HG03103 (cell line): ENCODE measurements around the gene HES5.

Experiments used
- ATAC-seq: cut with Tn5 transposase; IDR thresholded peaks from one replicate; pipeline ENCODE4 v1.9.1; 2021; ENCODE audit warnings: low read depth; ENCODE audit not compliant: unreplicated experiment

HES5 gene

GRCh38 chr1:2533365-2533764, 3.3 kb upstream of the HES5 start:
- no peak for ATAC-seq

GRCh38 chr1:2532485-2533160, 2.6 kb upstream of the HES5 start:
- no peak for ATAC-seq

GRCh38 chr1:2530513-2531361, 674 bp upstream of the HES5 start:
- no peak for ATAC-seq

GRCh38 chr1:2528966-2529783, 888 bp downstream of the HES5 start:
- ATAC-seq: no peak

GRCh38 chr1:2528611-2528965, 1.5 kb downstream of the HES5 start:
- ATAC-seq: no peak

GRCh38 chr1:2528016-2528415, 2.0 kb downstream of the HES5 start:
- ATAC-seq: no peak

GRCh38 chr1:2527556-2527860, 2.6 kb downstream of the HES5 start:
- ATAC-seq: no peak

GRCh38 chr1:2526824-2527555, 3.1 kb downstream of the HES5 start:
- ATAC-seq: peak; percentile 27

GRCh38 chr1:2525920-2526823, 3.9 kb downstream of the HES5 start, which contains the start of gene PANK4:
PANK4 (minus strand) TSS chr1:2526596; CDS start chr1:2526587, 9 bp downstream.
- peak; percentile 76 for ATAC-seq

- no peak for ATAC-seq
These were observed 4.5 kb downstream of the HES5 start for GRCh38 chr1:2525572-2525919.

GRCh38 chr1:2523891-2524609, 6.0 kb downstream of the HES5 start:
- ATAC-seq: no peak

GRCh38 chr1:2523191-2523890, 6.7 kb downstream of the HES5 start:
- ATAC-seq: no peak

GRCh38 chr1:2522230-2522629, 7.8 kb downstream of the HES5 start:
- ATAC-seq: no peak

GRCh38 chr1:2520806-2521205, 9.3 kb downstream of the HES5 start:
- no peak for ATAC-seq

- ATAC-seq: no peak
These were observed 9.9 kb downstream of the HES5 start for GRCh38 chr1:2520206-2520605.

- no peak for ATAC-seq
These were observed 10.3 kb downstream of the HES5 start for GRCh38 chr1:2519729-2520128.

GRCh38 chr1:2519029-2519685, 10.9 kb downstream of the HES5 start:
- ATAC-seq: no peak

GRCh38 chr1:2518528-2518927, 11.5 kb downstream of the HES5 start:
- ATAC-seq: no peak
